GM19395 (cell line): ENCODE results near the gene TMEM217.
A peak's percentile ranks its signal among the peaks of the same experiment; 100 is the strongest.

Experiments
- ATAC-seq: cut with Tn5 transposase; IDR thresholded peaks from one replicate; pipeline ENCODE4 v1.9.1; 2021; ENCODE audit warnings: mild to moderate bottlenecking, moderate library complexity; ENCODE audit not compliant: unreplicated experiment

TMEM217 gene

DNA sequence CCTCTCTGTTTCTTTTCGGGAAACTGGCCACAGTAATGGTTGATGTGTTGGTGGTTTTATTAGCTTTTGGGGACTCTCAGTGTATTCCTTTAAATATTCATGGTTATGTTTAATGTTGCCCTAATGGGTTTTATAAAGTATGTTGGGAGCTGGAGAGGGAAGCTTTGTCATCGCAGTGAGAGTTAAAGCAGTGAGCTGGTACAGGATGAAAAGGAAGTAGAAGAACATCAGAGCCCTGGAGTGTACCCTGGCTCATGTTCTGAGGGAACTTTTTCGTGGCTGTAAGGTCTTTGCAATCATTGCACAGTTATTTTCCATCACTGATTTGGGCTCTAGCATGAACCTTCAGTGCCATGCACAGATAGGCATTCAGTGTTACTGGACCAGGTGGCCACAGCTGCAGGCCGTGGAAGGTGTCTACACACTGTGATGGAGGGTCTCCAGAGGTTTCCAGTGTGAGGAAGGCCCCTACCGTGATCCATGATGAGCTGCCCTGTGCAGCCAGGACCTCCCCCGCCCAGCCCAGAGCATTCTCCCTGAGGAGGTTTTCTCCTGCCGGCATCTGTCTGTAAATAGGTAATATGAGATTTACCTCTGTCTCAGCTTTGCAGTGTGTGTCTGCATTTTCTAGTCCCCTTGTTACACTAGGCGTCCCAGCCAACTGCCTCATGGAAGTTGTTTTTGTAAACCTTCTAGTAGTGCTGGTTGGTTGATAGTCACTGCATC, 22.4 kb upstream of the TMEM217 start:
- ATAC-seq, result no peak

DNA sequence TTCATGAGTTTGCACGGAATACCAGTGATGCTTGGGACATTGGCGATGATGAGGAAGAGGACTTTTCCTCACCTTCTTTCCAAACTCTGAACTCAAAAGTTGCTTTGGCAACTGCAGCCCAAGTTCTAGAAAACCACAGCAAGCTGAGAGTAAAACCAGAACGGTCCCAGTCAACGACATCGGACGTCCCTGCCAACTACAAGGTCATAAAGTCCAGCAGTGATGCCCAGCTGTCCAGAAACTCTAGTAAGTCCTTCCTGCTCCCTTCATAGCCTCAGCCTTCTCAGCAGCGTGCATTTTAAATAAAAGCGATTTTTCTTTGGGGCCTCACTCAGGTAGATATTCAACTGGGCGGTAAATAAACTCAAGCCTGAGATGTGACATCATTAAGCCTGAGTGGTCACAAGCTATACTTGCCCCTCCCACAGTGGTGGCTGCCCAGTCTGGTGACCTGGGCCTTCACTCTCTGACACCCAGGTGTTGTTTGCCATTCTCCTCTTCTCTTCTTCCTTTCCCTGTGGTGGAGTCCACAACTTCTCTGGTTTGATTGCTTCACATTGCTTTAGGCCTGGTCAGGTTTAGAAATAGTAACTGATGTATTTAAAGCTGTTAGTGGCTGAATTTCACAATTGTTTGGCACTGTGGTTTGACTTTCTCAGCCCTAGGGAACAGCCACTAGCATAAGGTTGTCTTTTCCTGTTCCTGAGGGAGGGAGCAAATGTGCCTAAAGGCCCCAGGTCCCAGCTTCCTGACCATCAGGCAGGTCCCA, 21.6 kb upstream of the TMEM217 start:
- no peak for ATAC-seq

DNA sequence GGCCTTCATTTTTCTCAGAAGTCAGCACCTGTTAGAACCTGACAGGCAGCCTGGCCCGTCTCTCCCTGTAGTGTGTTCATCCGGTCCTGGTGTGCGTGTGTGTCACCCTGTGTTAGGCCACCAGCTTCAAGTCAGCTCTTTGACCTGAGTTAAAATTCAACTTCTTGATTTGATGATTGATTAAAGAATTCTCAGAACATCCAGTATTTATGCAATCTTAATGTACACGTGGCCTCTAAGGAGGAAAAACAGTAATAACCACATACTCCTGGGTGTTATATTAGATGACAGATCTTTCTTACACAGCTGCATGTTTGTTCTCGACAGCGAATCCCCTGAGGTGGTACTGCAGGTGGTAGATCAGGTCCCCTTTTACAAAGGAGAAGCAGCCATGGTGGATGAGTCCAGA, 19.1 kb upstream of the TMEM217 start:
- ATAC-seq, result peak; percentile 76

DNA sequence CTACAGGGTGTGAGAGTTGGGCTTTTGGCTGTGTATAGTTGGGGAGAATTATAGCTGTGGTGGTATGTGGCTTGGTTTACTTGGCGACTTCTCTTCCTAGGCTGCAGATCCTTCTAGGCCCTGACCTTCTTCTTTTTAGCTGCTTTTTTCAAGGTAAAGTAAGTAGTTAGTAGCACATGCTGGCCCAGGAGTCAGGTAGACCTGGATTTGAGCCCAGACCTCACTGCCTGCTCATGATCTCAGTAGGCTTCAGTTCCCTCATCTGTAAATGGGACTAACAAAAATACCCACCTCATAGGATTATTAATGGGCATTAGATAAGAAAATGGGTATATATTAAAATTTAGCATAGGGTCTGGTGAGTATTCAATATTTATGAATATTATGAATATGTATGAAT, 17.4 kb upstream of the TMEM217 start:
- ATAC-seq, result no peak

DNA sequence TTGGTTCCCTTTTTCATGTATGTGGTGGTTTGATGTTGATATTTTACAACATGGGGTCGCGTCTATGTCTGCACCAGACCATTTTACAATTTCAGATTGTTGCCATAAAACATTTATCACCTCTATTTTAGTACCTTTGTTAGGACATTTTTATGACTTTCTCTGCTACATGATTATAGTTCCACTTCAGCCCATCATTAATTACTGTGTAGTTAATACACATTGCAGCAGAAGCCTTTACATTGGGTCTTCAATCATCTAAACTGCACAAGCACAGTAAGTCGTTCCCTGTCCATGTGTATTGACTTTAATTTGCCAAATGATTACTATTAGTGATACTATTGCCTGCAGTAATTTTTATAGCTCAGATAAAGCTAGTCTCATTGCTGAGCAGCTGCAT, 15.7 kb upstream of the TMEM217 start:
- ATAC-seq, result no peak

DNA sequence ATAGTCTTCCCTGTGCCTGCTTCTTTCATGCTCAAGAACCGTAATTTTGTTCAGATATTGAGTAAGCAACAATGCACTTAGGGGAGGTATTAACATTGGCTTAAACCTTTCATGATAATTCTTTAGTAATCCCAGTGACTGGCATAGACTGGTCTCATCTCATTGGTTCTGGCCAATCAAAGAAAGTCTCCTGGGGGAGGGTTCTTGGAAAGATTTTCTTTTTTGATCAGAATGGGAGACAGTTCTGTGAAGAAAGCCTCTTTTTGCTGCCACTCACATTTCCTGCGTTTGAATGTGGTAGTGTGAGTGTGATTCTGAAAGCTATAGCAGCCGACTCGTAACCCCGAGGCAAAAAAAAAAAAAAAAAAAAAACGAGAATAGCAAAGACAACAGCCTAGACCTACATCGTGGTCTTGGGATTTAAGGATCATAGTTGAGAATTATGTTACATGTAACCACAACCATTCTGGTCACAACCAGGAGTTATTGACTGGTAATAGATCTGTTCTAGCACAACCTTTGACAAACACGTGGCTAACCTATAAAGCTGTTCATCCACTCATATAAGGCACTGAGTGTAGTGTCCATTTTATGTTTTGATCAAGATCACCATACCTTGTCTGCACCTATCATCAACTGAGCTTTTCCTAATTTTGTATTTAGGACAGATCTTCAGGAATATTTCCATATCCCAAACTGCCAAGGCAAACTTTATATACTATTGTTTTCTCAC, 15.1 kb upstream of the TMEM217 start:
- no peak for ATAC-seq

DNA sequence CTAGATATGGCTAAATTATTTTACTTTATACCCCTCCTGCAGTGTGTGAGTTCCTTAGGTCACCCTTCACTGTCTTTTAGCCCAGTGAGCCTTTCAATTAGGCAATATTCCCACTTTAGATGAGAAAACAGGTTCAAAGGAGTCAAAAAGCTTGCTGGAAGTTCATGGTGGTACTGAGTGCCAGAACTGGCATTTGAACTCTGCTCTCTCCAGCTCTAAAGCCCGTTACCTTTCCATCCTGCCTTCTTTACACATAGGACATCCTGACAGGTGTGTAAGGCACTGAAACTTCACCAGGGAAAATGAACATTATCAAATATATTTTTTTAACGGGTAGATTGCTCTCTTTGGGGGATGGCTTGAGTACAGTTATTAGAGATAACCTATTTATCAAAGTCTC, 11.2 kb upstream of the TMEM217 start:
- no peak for ATAC-seq

DNA sequence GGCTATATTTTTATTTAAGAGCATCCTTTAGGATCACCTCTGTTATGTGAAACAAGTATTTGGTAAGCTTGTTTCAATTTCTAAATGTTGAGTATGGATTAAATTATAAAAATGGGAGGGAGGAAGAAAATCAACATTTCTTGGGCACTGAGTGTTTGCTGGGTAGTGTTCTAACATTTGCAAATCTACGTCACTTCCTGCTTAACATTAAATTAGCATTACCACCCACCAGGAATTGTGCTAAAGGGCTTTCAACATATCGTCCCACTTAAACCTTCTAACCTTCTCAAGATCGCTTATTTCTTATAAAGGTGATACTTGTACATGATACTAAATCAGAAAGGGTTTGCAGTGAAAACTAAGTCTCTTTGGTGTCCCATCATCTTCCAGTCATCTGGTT, 7.9 kb upstream of the TMEM217 start:
- no peak for ATAC-seq

DNA sequence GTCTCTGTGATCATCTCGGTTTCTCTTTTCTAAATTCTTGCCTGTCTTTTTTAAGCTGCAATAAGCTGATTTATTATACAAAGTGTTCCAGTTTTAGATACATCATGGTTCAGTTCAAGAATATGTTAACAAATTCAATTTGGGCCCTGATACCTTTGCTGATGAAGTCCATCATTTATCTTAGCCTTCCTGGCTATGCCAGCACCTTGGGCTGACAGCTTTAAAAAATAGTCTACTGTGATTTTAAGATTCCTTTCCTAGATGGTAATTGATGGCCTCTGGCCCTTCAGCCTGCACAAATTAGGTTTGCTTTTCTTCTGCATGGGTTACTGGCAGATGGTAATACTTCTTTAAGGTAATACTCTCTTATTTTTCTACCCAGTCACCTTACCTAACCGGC, 7.1 kb upstream of the TMEM217 start:
- ATAC-seq, result no peak

DNA sequence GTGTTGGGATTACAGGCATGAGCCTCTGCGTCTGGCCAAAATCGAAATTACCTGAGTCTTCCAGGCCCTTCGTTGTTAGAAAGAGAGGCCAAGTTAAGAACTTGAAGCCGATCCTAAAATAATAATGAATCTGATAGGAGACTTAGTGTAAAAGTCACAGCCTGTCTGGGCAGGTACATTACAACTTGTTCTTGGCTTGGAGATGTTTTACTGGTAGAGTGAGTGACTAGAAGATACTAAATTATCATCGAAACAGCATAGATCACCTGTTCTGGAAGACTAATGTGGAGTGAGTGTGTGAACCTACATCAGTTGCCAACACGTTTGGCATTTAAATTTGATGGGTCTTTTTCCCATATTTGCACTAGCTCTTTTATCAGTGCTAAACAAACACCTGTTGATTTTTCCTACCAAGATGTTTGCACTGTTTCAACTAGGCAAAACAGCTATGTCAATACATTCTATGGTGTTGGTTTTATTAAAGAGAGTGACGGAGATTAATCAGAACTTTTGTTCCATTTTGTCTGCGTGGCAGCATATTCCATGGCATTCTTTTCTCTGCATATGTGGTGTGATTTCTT, 4.6 kb upstream of the TMEM217 start:
- no peak for ATAC-seq

DNA sequence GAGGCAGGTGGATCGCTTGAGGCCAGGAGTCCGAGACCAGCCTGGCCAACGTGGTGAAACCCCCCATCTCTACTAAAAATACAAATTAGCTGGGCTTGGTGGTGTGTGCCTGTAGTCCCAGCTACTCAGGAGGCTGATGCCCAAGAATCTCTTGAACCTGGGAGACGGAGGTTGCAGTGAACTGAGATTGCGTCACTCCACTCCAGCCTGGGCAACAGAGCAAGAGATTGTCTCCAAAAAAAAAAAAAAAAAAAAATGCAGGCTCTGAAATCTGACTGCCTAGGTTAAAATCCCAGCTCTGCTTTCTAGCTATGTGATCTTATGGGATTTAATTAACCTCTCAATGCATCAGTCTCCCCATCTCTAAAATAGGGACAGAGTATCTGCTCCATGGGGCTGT, 3.3 kb upstream of the TMEM217 start:
- no peak for ATAC-seq

DNA sequence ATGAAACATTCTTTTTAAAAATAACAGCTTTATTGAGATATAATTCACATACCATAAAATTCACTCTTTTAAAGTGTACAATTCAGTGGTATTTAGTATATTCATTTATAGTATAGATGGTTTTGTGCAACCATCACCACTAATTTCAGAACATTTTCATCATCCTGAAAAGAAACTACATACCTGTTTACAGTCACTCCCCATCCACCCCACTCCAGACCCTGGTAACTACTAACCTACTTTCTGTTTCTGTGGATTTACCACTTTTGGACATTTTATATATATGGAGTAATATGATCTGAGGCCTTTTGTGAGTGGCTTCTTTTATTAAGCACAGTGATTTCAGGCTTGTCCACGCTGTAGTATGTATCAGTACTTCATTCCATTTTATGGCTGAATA, 2.5 kb upstream of the TMEM217 start:
- no peak for ATAC-seq

DNA sequence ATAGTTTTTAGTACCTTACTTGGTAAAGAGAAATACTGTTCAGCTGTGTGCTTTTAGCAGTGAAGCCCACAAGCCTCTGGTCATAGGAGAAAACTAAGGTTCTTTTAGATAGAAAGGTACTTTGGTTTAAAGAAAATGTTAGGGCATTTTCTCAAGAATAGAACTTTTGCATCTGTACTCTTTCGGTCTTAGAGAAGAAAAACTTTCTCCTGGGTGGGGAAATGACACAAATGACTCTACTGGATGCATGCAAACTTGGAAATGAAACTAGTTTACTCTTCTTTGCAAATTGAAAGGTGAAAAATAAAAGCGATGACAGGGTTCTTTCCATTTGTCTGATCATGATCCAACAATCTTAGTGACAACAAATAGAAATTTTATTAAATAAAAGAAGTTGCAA, 2.1 kb upstream of the TMEM217 start:
- no peak for ATAC-seq

DNA sequence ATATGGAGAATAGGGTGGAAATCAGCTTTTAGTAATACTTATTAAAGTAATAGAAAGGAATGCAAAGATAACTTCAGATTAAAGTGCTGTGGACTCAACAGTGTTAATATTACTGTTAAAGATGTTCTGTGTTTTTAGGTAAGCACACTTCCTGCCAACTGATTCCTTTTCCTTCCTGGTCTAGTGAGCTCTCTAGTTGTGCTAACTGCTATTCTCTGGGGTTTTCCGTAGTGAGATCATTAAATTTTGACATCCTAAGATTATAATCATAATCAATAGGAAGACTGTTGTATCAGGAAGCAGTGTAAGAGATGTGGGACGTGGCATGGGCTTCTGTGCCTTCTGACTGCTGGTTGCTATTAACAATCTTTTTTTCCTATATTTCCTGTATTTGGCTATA, 1.2 kb upstream of the TMEM217 start:
- ATAC-seq, result no peak

DNA sequence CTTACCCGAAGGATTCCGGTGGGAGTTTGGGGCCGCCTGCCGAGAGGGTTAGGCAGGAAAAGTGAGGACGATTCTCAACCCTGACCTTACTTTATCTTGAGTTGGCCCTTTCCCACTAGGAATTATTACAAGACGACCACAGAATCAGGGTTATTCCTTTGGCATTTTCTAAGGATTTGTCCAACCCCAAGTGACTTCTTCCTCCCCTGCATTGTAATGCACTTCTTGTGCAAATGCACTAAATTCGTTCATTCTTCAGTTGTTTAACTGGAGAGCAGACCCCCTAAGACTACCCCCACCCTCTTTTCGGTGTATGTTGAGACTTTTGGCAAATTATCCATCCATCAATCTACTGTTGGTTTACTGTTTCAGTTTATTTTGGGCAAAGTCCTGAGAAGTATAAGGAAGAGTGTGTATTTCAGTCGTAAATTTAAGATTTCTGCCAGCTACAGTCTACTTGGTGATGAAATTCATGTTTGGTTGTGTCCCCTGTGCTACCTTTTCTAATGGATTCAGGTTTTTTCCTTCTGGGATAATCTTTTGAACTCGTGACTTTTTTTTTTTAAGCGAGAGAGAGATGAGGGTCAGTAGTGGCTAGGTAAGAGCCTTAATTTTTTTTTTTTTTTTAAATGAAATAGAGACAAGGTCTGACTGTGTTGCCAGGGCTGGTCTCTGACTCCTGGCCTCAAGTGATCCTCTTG, 611 bp upstream of the TMEM217 start:
- no peak for ATAC-seq

DNA sequence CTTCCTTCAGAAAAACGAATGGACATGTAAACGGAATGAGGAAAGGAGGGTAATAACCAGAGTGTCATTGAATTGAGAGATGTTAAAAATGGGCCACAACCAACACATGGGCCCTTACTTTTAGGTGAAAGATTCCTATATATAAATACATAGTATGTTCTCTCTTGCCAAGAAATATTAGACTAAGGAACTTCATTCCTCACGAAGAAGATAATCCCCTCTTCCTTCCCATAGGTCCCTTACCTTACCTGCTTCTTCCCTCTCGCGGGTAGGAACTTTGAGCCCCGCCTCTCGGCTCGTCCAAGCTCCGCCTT, 667 bp downstream of the TMEM217 start:
- no peak for ATAC-seq

DNA sequence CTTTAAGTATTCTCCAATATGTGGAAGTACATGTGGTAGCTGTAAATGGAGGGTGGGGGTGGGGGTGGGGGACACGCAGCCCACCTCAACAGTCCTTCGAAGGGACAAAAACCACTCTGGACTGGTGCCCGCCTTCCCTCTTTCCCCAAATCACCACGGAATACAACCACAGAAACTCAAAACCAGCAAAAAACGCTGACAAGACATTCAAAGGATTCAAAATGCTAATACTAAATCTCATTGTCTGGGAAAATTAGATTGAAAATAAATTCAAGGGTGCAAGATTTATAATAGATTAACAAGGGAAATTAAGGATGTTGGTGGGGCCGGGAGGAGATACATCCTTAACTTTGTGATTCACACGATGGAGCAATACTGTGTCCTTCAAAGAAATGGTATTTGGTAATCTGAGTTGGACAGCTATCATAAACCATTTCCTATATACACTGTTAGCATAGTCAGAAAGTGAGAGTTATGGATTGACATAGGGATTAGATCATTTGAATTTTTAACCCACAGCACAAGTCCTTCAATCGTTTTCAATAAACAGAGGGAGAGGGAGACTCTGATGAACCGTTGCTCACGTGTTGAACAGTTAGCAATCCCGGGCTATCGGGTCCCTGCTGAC, 1.1 kb downstream of the TMEM217 start:
- ATAC-seq, result no peak

DNA sequence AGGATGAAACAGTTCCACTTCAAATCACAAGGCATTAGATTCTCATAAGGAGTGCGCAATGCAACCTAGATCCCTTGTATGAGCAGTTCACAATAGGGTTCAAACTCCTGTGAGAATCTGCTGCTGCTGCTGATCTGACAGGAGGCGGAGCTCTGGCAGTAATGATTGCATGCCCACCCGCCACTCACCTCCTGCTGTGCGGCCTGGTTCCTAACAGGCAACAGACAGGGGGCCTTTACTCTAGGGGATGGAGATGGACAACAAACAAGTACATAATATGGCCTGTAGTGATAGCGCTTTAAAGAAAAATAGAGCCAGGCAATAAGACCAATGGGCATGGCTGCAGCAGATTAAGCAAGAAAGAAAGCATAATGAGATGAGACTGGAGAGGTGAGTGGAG, 3.1 kb downstream of the TMEM217 start:
- ATAC-seq, result no peak

DNA sequence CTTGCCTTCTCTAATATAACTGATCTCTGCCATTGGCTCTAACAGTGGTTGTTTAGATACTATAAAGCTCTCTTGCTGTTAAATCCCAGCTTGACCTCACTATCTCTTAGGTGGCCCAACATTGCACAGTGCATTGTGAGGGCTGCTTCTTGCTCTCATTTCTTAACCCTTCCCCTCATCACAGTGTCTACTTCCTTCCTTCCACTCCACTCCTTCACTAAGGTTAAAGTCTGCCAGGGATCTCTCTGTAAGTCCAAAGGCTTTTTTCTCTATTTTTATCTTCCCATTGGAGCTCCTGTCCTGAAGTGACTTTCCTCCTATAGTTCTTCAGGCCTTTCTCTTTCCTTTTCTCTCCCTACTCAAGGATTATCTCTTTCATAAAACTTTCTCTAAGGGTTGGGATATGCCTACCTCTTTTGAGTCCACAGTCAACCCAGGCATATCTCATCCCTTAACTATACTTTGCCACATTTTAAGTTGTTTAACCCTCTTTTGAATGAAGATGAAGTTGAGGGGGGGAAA, 4.4 kb downstream of the TMEM217 start:
- ATAC-seq, result no peak

DNA sequence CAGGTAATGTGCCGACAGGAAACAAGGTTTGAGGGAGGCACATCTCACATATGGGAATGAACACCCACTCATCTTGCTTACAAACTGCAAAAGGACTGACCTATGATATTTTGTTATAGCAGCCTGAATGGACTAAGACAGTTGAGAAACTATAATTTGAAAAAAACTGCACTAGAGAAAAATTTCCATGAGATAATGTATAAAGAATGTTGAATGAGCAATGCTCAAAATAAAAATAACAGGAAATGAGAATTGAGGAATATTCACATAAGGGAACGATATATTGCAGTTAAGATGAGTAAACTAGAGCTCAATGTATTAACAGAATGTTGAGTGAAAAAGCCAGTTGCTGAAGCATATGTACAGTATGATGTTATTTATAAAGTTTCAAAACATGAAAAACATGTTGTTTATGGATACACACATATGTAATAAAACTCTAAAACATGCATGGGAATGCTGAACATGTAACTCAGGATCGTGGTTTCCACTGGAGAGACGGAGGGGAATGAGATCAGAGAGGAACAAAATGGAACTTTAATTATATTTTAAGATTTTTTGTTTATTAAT, 6.6 kb downstream of the TMEM217 start:
- ATAC-seq, result no peak
